HFFc6 (cell line): Measurements from ENCODE around the gene PHACTR1. TPM values are rescaled to one million over a fixed set of nuclear protein-coding genes. Genes with fewer than 3 reads are reported as not detected.

Experiments
- DNase-seq: peaks from one replicate; pipeline ENCODE4 v3.0.0-alpha.2; 2018
- H3K27ac Mint-ChIP-seq: 2 replicates; pipeline ENCODE4 v1.8.0; 2020; ENCODE audit warnings: mild to moderate bottlenecking, mixed read lengths
- H3K27me3 Mint-ChIP-seq: 2 replicates; pipeline ENCODE4 v1.8.0; 2021; ENCODE audit warnings: mild to moderate bottlenecking, moderate library complexity, mixed read lengths; ENCODE audit not compliant: insufficient read depth
- H3K36me3 Mint-ChIP-seq: 2 replicates; pipeline ENCODE4 v1.8.0; 2021; ENCODE audit warnings: low read depth, mixed read lengths
- H3K4me1 Mint-ChIP-seq: 2 replicates; pipeline ENCODE4 v1.8.0; 2020; ENCODE audit warnings: low read depth, mixed read lengths
- H3K4me3 Mint-ChIP-seq: 2 replicates; pipeline ENCODE4 v1.8.0; 2020; ENCODE audit warnings: mild to moderate bottlenecking, moderate library complexity, mixed read lengths
- H3K9me3 Mint-ChIP-seq: 2 replicates; pipeline ENCODE4 v1.8.0; 2020; ENCODE audit warnings: mild to moderate bottlenecking, mixed read lengths
- total RNA-seq, 6 experiments: library from RNA; stranded (reverse); fragmentation: NEBNext Ultra II Directional; extraction: Animal tissue kit (Norgen Biotek cat#: 25700); gene quantifications; 2 replicates in 1 of 6; 3 replicates in 5 of 6; pipeline ENCODE4 v1.2.3, GENCODE V29; 2021
- TF ChIP-seq, protein P1 (sequence below): fragments of 200-600 bp; sonication (generic); IDR thresholded peaks from 2 replicates; pipeline ENCODE4 v1.5.0; 2021; ENCODE audit warnings: antibody characterized with exemption, mild to moderate bottlenecking

Gene PHACTR1
- total RNA-seq, 6 experiments from 2014 or later: 2.5 to 4.7 (median 3.9) TPM

- Mint-ChIP-seq H3K27ac (no peak overlapping the region), H3K4me3 (no peak overlapping the region), H3K4me1 (no peaks in the 10 kb centered on the region), H3K9me3 (no peaks in the 10 kb centered on the region), H3K36me3 (no peaks in the 10 kb centered on the region), H3K27me3 (no peaks in the 10 kb centered on the region)
- DNase-seq: peak; percentile 12
- TF ChIP-seq, protein P1, sequence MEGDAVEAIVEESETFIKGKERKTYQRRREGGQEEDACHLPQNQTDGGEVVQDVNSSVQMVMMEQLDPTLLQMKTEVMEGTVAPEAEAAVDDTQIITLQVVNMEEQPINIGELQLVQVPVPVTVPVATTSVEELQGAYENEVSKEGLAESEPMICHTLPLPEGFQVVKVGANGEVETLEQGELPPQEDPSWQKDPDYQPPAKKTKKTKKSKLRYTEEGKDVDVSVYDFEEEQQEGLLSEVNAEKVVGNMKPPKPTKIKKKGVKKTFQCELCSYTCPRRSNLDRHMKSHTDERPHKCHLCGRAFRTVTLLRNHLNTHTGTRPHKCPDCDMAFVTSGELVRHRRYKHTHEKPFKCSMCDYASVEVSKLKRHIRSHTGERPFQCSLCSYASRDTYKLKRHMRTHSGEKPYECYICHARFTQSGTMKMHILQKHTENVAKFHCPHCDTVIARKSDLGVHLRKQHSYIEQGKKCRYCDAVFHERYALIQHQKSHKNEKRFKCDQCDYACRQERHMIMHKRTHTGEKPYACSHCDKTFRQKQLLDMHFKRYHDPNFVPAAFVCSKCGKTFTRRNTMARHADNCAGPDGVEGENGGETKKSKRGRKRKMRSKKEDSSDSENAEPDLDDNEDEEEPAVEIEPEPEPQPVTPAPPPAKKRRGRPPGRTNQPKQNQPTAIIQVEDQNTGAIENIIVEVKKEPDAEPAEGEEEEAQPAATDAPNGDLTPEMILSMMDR: no peak
Observed at GRCh38 chr6:13098793-13099570, 382.4 kb downstream of the PHACTR1 start.

DNA sequence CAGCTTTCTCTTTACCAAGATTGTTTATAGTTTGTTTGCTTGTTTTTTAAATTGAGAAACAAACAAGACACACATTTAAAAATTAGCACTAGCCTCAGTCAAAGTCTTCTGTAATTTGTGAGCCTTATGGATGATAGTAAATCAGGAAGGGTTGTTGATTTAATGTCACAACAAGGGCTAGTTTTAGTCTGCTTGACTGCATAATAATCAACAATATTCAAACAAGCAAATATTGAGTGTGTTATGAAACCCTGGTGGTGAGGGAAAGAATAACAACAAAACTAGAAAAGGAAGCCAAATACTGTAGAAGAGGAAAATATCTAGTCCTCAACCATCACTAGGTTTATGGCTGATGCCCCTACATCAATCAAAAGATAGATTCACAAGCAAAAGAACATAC lies 383.2 kb downstream of the PHACTR1 start:
- Mint-ChIP-seq H3K27ac (no peak overlapping the region), H3K4me3 (no peak overlapping the region)
- DNase-seq: no peak

DNA sequence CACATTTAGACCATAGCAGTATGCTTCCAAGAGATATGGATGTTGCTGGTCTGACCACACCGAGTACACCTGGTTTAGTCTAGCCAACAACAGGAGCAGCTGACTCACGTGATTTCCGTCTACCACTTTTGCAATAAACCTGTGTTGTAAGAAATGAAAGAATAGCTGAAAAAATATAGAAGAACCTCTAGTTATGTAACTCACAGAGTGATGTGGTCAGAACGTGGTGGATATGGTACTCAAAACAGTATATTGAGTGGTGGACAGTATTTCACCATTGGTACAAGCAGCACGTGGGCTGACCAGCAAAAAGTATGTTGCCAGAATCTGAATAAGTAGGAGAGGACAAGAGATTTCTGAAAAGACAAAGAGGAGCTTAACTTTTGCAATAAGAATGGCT lies 384.8 kb downstream of the PHACTR1 start:
- Mint-ChIP-seq H3K27me3 (no peaks in the 10 kb centered on the region), H3K27ac (no peak overlapping the region), H3K9me3 (no peaks in the 10 kb centered on the region), H3K36me3 (no peaks in the 10 kb centered on the region), H3K4me1 (no peaks in the 10 kb centered on the region), H3K4me3 (no peak overlapping the region)
- no peak for DNase-seq
- TF ChIP-seq, protein P1: no peak

More for the DNA sequence above, 383.2 kb downstream of the PHACTR1 start:
- no peaks in the 10 kb centered on the region for H3K4me1 Mint-ChIP-seq
- no peaks in the 10 kb centered on the region for H3K9me3 Mint-ChIP-seq
- H3K36me3 Mint-ChIP-seq: no peaks in the 10 kb centered on the region
- TF ChIP-seq, protein P1: peak; percentile 63
- no peaks in the 10 kb centered on the region for H3K27me3 Mint-ChIP-seq

DNA sequence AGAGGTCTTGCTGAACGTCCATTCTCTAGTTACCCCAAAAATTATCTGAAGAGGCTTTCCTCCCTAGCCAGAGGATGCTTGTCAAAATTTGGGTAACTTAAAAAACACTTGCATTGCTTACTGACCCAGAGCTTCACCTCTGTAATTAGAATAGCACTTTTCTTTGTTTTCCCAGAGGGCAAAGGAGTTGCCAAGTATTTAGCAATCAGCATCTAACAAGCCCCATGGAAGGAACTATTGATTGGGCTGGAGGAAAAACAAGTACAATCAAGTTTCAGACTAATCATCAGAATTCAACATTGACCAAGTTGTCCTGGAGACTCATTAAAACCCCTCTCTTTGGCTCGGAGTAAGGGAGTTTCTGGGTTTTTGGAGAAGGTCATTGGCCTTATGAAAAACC lies 385.4 kb downstream of the PHACTR1 start:
- Mint-ChIP-seq H3K27ac (no peak overlapping the region), H3K9me3 (no peaks in the 10 kb centered on the region), H3K27me3 (no peaks in the 10 kb centered on the region), H3K4me1 (no peaks in the 10 kb centered on the region), H3K4me3 (no peak overlapping the region), H3K36me3 (no peaks in the 10 kb centered on the region)
- no peak for DNase-seq
- TF ChIP-seq, protein P1: no peak

DNA sequence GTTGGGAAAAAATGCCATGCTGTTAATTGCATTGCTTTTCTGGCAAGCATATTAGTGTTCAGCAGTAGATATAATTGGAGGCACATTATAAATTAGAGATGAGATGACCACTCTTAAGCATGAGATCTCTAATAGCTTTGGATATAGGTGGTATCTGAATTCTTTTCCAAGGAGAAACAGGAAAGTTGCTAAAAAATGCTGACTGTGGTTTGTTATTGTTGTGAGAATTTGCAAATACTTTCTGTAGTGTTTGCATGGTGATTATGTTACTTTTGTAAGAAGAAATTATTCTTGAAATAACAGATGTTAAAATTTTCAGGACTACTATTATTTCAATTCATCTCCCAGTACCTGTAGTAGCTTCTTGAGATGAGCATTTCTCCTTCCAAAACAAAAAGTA lies 386.6 kb downstream of the PHACTR1 start:
- Mint-ChIP-seq H3K36me3 (no peaks in the 10 kb centered on the region), H3K4me1 (no peaks in the 10 kb centered on the region), H3K27me3 (no peaks in the 10 kb centered on the region), H3K4me3 (no peak overlapping the region), H3K27ac (no peak overlapping the region), H3K9me3 (no peaks in the 10 kb centered on the region)
- TF ChIP-seq, protein P1: no peak
- DNase-seq: no peak
